GM19023 (cell line): ENCODE measurements around the gene VDAC2.
"Not testable (repeated sequence)": the region's sequence is repeated elsewhere in the genome, so short reads cannot be mapped to it uniquely, and the experiment has no call there.

Experiments
- ATAC-seq: cut with Tn5 transposase; IDR thresholded peaks from one replicate; pipeline ENCODE4 v1.9.1; 2021; ENCODE audit warnings: mild to moderate bottlenecking, moderate library complexity; ENCODE audit not compliant: unreplicated experiment

VDAC2 gene

DNA sequence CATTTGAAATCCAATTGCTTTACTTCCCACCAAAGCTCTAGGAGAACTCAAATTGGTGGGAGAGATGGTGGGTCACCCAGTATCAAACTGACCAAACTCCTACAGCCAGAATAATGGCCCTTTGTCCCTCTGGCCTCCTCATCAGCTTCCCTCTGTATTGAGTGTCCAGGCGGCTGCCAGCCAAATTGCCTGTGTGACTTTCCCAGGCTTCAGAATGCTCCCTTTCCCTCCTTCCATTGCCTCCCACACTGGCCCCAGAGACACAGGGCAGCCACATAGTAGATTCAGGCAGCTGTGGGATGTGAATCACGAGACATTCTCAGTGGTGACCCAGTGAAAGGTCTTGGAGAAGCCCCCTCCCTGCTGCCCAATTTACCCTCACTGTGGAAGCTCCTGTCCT lies 12.7 kb upstream of the VDAC2 start:
- ATAC-seq, result no peak

DNA sequence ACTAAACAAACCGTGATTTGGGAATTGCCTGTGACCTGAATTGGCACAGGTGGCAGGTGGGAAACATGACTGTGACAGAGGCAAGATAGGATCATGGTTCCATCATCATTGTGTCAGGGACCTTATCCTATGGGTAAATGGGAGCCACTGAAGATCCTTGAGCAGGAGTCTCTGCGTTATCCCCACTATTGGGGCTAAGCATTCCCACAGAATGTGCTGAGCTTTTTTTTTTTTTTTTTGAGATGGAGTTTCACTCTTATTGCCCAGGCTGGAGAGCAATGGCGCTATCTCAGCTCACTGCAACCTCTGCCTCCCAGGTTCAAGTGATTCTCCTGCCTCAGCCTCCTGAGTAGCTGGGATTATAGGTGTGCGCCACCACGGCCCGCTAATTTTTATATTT lies 10.6 kb upstream of the VDAC2 start:
- ATAC-seq, result not testable (repeated sequence)

DNA sequence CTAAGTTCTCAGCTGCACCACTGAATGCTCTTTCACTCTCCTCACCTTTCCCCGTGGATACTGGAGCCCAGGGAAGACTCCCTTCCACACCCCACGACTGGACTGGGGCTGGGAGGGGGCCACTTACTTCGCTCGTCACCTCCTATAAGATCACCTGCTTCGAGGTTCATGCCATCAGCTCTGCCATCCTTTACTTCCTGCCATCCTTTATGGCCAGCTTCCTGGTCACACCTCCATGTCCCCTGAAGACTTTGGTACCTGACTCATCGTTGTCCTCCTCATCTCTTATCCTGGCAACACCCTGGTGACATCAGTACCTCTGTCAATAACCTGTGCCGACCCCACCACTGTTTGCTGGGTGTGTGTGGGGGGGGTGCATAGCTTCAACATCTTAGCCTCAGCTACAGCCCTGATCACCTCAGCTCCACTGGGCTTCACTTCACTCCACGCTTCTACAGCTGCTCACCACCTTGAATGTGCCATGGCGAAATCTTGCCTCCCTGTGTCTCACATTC lies 8.7 kb upstream of the VDAC2 start:
- no peak for ATAC-seq

DNA sequence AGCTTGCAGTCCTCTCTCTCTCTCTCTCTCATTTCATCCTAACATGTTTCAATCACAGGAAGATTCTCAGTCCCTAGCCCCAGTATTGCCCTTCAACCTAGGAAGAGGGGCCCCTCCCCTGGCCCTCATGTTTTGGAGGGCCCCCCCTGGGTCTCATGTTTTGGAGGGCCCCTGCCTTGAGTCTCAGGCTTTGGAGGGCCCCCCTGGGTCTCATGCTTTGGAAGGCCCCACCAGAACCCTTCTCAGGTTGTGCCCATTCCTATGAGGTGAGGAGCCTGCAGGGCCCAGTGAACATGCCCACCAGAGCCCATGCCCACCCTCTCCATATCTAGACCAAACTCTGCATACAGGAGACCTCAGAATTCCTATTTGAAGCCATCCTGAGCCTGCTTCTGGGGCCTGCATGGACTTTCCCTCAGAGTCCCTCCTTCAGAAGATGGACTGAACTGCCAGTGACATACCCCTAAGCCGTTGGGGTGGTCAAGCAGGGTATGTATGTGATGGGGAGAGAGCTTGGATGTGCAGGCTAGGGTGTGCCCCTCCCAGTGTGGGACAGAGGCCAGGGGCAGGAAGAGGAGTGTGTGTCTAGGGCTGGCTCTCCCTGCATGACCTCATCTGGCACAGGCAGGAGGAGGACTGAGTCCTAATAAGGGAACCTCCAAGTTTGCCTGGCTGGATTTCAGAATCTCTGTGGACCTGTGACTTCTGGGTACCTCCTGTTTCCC lies 8.1 kb upstream of the VDAC2 start:
- ATAC-seq, result no peak

GRCh38 chr10:75203046-75203620 lies 7.5 kb upstream of the VDAC2 start:
- not testable (repeated sequence) for ATAC-seq

- no peak for ATAC-seq
Measured at GRCh38 chr10:75203724-75204123, 6.9 kb upstream of the VDAC2 start.

DNA sequence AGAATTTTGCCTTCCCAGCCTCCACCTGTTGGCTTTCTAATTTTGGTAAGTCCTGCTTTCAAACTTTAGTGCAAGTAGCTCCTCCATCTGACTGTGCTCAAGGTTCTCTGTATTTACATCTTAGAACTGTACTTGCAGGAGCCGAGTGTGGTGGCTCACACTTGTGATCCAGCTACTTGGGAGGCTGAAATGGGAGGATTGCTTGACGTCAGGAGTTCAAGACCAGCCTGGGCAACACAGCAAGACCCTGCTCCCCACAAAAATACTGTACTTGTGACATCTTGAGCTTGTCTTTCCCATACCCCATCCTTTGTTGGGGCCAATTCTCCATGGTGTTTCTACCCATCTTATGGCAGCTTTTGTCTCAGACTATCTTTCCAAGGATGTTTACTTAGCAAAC lies 4.7 kb upstream of the VDAC2 start:
- ATAC-seq, result no peak

GRCh38 chr10:75206638-75207037 lies 4.0 kb upstream of the VDAC2 start:
- not testable (repeated sequence) for ATAC-seq

GRCh38 chr10:75207079-75207856 lies 3.3 kb upstream of the VDAC2 start:
- no peak for ATAC-seq

DNA sequence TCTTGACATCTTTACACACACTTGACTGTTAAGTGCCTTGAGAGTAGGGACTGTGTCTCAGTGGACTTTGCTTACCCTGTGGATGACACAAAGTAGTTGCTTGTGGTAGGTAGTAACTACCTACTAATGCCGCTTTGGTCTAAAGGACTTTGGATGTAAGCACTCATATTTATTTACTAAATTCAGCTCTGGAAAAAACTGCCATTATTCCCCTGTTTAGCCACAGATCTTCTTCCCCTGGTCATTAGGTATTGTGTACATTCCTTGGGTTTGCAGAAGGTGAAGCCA lies 2.8 kb upstream of the VDAC2 start:
- ATAC-seq, result no peak

DNA sequence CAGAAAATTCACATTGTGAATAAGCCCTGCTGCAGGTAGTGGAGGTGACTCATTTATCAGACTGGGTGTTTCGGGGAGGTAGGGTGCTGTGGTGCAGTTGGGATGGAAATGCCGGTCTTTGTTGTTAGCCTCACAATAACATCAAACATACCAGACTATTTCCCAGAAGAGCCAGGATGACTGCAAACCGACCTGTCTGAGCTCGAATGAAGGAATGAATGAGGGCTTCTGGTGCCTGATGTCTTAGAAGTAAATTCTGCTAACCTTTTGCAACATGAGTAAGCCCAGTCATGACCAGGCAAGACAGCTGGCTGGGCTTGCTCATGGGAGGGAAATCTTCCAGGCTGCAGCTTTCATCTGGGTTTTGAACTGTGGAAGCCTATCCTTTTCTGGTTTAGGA lies 2.4 kb upstream of the VDAC2 start:
- ATAC-seq, result no peak

DNA sequence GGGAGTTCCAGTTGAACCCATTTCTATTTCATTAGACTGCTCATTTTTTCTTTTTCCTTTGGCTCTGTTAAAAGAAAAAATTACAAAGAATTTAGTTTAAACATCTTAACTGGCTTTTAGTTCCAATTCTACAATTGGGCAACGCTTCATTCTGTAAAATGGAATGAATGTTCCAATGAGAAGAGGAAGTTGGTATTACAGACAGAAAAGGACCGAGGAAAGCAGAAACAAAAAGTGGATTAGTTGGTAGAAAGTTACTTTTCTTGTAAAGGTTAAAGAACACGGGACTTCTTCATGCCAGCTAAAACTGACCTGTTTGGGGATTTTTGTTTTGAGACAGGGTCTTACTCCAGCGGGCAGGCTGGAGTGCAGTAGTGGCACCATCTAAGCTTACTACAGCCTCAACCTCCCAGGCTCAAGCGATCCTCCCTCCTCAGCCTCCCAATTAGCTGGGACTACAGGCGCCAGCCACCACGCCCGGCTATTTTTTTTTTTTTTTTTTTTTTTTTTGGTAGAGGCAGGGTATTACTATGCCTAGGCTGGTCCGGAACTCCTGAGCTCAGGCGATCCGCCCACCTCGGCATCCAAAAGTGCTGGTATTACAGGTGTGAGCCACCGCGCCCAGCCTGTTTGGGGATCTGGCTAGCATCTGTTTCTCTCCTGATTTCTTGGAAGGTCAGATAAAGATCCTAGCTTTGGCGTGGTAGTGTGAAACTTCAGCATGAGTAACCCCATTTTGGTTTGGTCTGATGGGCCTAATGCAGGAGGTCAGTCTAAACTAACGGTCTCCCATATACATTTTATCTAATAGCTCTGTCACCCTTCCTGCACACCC lies 1.3 kb upstream of the VDAC2 start:
- ATAC-seq, result no peak

DNA sequence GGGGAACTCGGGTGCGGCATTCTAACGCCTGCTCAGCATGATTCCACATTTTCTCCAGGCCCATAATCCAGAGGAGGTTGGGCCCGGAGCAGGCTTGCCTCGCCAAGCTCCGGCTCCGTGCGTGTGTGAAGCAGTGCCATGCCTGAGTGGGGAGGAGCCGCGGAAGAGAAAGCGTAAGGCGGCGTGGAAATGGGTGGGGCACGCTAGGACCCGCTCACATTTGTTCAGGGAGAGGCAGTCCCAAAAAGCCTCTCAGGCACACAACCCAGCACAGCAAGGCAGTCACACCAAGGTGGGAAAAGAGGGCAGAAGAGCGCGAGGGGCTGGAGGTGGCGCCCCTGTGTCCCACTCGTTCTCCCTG lies 695 bp upstream of the VDAC2 start:
- ATAC-seq, result peak; percentile 67

GRCh38 chr10:75211007-75211691 lies 553 bp downstream of the VDAC2 start:
- no peak for ATAC-seq

DNA sequence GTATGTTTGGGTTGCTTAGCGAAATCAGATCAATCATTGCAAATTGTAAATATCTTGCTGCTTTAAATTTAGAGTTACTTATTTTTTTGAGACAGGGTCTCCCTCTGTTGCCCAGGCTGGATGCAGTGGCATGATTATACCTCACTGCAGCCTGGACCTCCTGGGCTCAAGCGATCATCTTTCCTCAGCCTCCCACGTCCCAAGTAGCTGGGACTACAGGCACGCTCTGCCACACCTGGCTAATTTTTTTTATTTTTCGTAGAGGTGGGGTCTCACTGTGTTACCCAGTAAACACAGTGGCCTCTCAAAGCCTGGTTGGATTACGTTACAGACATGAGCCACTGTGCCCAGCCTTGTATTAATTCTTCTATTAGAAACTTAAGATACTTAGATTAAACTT lies 1.7 kb downstream of the VDAC2 start:
- ATAC-seq, result no peak

DNA sequence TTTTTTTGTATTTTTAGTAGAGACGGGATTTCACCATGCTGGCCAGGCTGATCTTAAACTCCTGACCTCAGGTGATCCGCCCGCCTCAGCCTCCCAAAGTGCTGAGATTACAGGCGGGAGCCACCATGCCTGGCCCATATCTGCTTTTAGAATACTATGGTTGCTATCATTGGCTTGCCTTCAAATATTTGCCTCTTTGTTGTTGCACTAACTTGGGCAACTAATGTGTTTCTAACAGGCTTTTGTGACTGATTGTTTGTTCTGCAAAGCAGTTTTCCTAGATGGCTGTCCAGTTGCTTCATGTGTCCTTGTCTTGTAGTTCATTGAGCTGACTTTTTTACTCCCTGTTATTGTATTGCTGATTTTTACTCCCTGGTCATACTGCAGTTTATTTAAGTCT lies 9.7 kb downstream of the VDAC2 start:
- ATAC-seq, result no peak

DNA sequence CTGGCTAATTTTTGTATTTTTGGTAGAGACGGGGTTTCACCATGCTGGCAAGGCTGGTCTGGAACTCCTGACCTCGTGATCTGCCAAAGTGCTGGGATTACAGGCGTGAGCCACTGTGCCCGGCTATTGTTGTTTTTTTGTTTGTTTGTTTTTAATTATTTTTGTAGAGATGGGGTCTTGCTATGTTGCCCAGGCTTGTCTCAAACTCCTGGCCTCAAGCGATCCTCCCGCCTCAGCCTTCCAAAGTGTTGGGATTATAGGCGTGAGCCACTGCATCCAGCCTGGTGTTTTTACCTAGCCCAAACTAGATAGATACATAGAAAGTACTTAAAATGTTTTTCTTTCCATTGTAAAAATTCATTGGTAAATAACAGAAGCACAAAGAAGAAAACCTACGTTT lies 10.9 kb downstream of the VDAC2 start:
- ATAC-seq, result not testable (repeated sequence)

DNA sequence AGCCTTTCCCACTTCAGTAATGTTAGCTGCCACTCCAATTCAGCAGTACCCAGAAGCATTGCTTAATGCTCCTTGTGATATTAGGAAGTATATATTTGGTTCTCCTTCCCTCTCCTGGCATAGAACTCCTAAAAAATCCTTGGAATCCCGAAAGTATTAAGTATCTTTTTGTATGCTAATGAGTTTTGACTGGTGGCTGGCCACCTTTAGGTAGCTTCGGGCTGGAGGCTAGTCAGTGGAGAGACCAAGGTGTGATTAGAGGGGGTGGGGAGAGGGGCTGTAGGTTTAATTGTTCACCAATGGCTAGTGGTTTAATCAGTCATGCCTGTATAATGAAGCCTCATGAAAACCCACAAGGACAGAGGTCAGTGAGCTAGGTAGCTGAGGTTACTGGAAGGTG lies 12.9 kb downstream of the VDAC2 start:
- no peak for ATAC-seq

- no peak for ATAC-seq
Measured at GRCh38 chr10:75226095-75226494, 15.5 kb downstream of the VDAC2 start.

DNA sequence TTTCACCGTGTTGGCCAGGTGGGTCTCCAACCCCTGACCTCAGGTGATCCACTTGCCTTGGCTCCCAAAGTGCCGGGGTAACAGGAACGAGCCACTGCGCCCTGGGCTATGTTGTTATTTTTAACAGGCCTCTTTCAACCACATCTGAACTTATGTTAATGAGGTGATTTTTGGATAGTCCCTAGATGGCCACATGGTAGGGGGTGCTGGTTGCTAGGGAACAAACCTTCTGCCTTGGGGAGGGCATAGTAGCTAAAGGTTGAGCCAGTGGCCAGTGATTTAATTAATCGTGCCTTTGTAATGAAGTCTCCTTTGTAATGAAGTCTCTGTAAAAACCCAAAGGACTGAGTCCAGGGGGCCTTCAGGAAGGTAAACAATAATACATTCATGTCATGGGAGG lies 16.1 kb downstream of the VDAC2 start:
- no peak for ATAC-seq

GRCh38 chr10:75228278-75228677 lies 17.7 kb downstream of the VDAC2 start:
- ATAC-seq, result no peak
